DOHH2 (cell line): ENCODE data around the gene IRF2.

Source experiments
- H3F3A ChIP-seq: fragments of 200-600 bp; sonication (generic), shearing (Covaris generic); 2 replicates; pipeline ENCODE4 v1.6.0; 2016; ENCODE audit warnings: antibody characterized with exemption, mild to moderate bottlenecking; ENCODE audit not compliant: control insufficient read depth, insufficient read depth
- H3K27ac ChIP-seq: fragments of 200-600 bp; sonication (generic); 2 replicates; pipeline ENCODE4 v1.5.1; 2014; ENCODE audit warnings: low read depth, mild to moderate bottlenecking, low read length, moderate library complexity
- H3K27me3 ChIP-seq: fragments of 200-600 bp; sonication (generic); 2 replicates; pipeline ENCODE4 v1.6.1; 2014; ENCODE audit warnings: mild to moderate bottlenecking, low read length, mixed read lengths; ENCODE audit not compliant: control insufficient read depth
- H3K36me3 ChIP-seq: fragments of 200-600 bp; sonication (generic); 2 replicates; pipeline ENCODE4 v1.6.1; 2014; ENCODE audit warnings: mild to moderate bottlenecking, low read length, moderate library complexity, mixed read lengths; ENCODE audit not compliant: control insufficient read depth
- H3K4me1 ChIP-seq: fragments of 200-600 bp; sonication (generic); 2 replicates; pipeline ENCODE4 v1.6.1; 2014; ENCODE audit warnings: mild to moderate bottlenecking, low read length, mixed read lengths; ENCODE audit not compliant: control insufficient read depth
- H3K4me2 ChIP-seq: fragments of 200-600 bp; sonication (generic); 2 replicates; pipeline ENCODE4 v1.6.0; 2014; ENCODE audit warnings: mild to moderate bottlenecking, low read length, moderate library complexity
- H3K4me3 ChIP-seq: fragments of 200-600 bp; sonication (generic); 2 replicates; pipeline ENCODE4 v1.5.1; 2014; ENCODE audit warnings: mild to moderate bottlenecking, low read length, mixed read lengths
- H3K79me2 ChIP-seq: fragments of 200-600 bp; sonication (generic); 2 replicates; pipeline ENCODE4 v1.6.1; 2014; ENCODE audit warnings: mild to moderate bottlenecking, low read length, mixed read lengths; ENCODE audit not compliant: control insufficient read depth
- H3K9me2 ChIP-seq: fragments of 200-600 bp; sonication (generic); replicated peaks from 2 replicates; pipeline ENCODE4 v1.6.1; 2014; ENCODE audit warnings: mild to moderate bottlenecking, low read length, mixed read lengths; ENCODE audit not compliant: control insufficient read depth
- H3K9me3 ChIP-seq: fragments of 200-600 bp; sonication (generic); 2 replicates; pipeline ENCODE4 v1.6.1; 2014; ENCODE audit warnings: antibody characterized with exemption, low read length, mixed read lengths; ENCODE audit not compliant: control insufficient read depth, insufficient read depth
- H4K20me1 ChIP-seq: fragments of 200-600 bp; sonication (generic); 2 replicates; pipeline ENCODE4 v1.6.0; 2014; ENCODE audit warnings: low read depth, mild to moderate bottlenecking, antibody characterized with exemption, low read length, moderate library complexity; ENCODE audit not compliant: control insufficient read depth, insufficient read depth
- CTCF ChIP-seq: fragments of 200-600 bp; sonication (generic); IDR thresholded peaks from one replicate; pipeline ENCODE4 v1.5.1; 2014; ENCODE audit warnings: antibody characterized with exemption, mild to moderate bottlenecking, low read depth, low read length; ENCODE audit not compliant: poor library complexity, severe bottlenecking
- EZH2phosphoT487 ChIP-seq: fragments of 200-600 bp; sonication (generic); IDR thresholded peaks from 2 replicates; pipeline ENCODE4 v1.6.1; 2017; ENCODE audit warnings: borderline replicate concordance, mild to moderate bottlenecking, antibody characterized with exemption, low read length, moderate library complexity, mixed read lengths

Gene IRF2

GRCh38 chr4:184355111-184355604 is 119.2 kb downstream of the IRF2 start:
- Histone ChIP-seq H3K9me3 (no peaks in the 10 kb centered on the region), H3K4me2 (peak overlapping the region; percentile 30), H3K4me3 (no peak overlapping the region), H3F3A (no peaks in the 10 kb centered on the region; the same call in 1 of the 2 replicates), H3K4me1 (peaks cover 22% of the 10 kb centered on the region), H3K79me2 (no peaks in the 10 kb centered on the region), H3K27ac (no peak overlapping the region), H3K27me3 (peaks cover 40% of the 10 kb centered on the region), H4K20me1 (no peaks in the 10 kb centered on the region), H3K9me2 (no peaks in the 10 kb centered on the region), H3K36me3 (no peaks in the 10 kb centered on the region)
- TF ChIP-seq EZH2phosphoT487 (no peak), CTCF (no peak)

GRCh38 chr4:184352891-184353290 is 121.5 kb downstream of the IRF2 start:
- H4K20me1 ChIP-seq = no peaks in the 10 kb centered on the region
- no peak overlapping the region for H3K27ac ChIP-seq
- no peaks in the 10 kb centered on the region for H3K9me3 ChIP-seq
- H3K9me2 ChIP-seq = no peaks in the 10 kb centered on the region
- peaks cover 54% of the 10 kb centered on the region for H3K27me3 ChIP-seq
- no peaks in the 10 kb centered on the region for H3K79me2 ChIP-seq
- no peak overlapping the region for H3K4me3 ChIP-seq
- H3F3A ChIP-seq = no peaks in the 10 kb centered on the region; the same call in 1 of the 2 replicates
- TF ChIP-seq EZH2phosphoT487 = no peak
- no peak for TF ChIP-seq CTCF
- H3K4me2 ChIP-seq = no peak overlapping the region
- peaks cover 33% of the 10 kb centered on the region for H3K4me1 ChIP-seq
- H3K36me3 ChIP-seq = no peaks in the 10 kb centered on the region

GRCh38 chr4:184351560-184352451 is 122.5 kb downstream of the IRF2 start:
- no peaks in the 10 kb centered on the region for H3K9me3 ChIP-seq
- TF ChIP-seq CTCF (no peak), EZH2phosphoT487 (no peak)
- H3K4me2 ChIP-seq = no peak overlapping the region
- no peak overlapping the region for H3K4me3 ChIP-seq
- H3K27me3 ChIP-seq = peaks cover 55% of the 10 kb centered on the region
- H3K27ac ChIP-seq = no peak overlapping the region
- no peaks in the 10 kb centered on the region for H3K36me3 ChIP-seq
- peaks cover 44% of the 10 kb centered on the region for H3K4me1 ChIP-seq
- no peaks in the 10 kb centered on the region for H3K79me2 ChIP-seq
- no peaks in the 10 kb centered on the region for H3K9me2 ChIP-seq
- H4K20me1 ChIP-seq = no peaks in the 10 kb centered on the region
- no peaks in the 10 kb centered on the region; the same call in 1 of the 2 replicates for H3F3A ChIP-seq
